Lower lobe of right lung (tissue), 2 donors: ENCODE results near the gene ALOX12. TPM values are rescaled to one million over a fixed set of nuclear protein-coding genes. Genes with fewer than 3 reads are reported as not detected.
A peak's percentile ranks its signal among the peaks of the same experiment; 100 is the strongest.

Source experiments
- ATAC-seq, 2 donors: fragments of 200-7000 bp; cut with Tn5 transposase; one replicate each; pipeline ENCODE4 v1.9.1; 2020 to 2022; ENCODE audit warnings: mild to moderate bottlenecking in 2 of 2, moderate library complexity in 2 of 2
- DNase-seq: peaks from one replicate; pipeline ENCODE4 v3.0.0-alpha.2; 2020
- H3K27ac ChIP-seq: fragments of 200-600 bp; one replicate; pipeline ENCODE4 v1.8.0; 2022
- H3K27me3 ChIP-seq: fragments of 200-600 bp; one replicate; pipeline ENCODE4 v1.8.0; 2022; ENCODE audit warnings: low read depth
- H3K36me3 ChIP-seq: fragments of 200-600 bp; one replicate; pipeline ENCODE4 v1.8.0; 2022; ENCODE audit warnings: mild to moderate bottlenecking
- H3K4me1 ChIP-seq: fragments of 200-600 bp; one replicate; pipeline ENCODE4 v1.8.0; 2022
- H3K4me3 ChIP-seq: fragments of 200-600 bp; one replicate; pipeline ENCODE4 v1.8.0; 2022; ENCODE audit warnings: mild to moderate bottlenecking
- H3K9me3 ChIP-seq: fragments of 200-600 bp; one replicate; pipeline ENCODE4 v1.8.0; 2022
- CTCF ChIP-seq: fragments of 200-600 bp; IDR thresholded peaks from one replicate; pipeline ENCODE4 v1.8.0; 2022; ENCODE audit warnings: antibody characterized with exemption, mild to moderate bottlenecking
- intact Hi-C: fragments of 100-400 bp; cut with DNase I; formaldehyde crosslinking; loops from one replicate; pipeline ENCODE4 v1.11.0; 2022
- total RNA-seq: library from RNA; stranded (reverse); fragmentation: NEBNext Ultra II Directional; extraction: Animal tissue kit (Norgen Biotek cat#: 25700); gene quantifications from one replicate; pipeline ENCODE4 v1.2.1, GENCODE V29; 2021
- donor health status: DM: no; HTN: yes; CAD: no; lungs with severe emphysema.

ALOX12 gene
- total RNA-seq, 1 donor from 2014 or later: 0.86 TPM

- intact Hi-C loops: no loop called here
- Histone ChIP-seq H3K36me3 (peaks cover 15% of the 10 kb centered on the region), H3K27ac (peak overlapping the region; percentile 85), H3K9me3 (no peaks in the 10 kb centered on the region), H3K27me3 (no peaks in the 10 kb centered on the region), H3K4me1 (peaks cover 71% of the 10 kb centered on the region), H3K4me3 (peak overlapping the region; percentile 55)
- ATAC-seq: no peak
- TF ChIP-seq CTCF: no peak
- DNase-seq: no peak
These were observed 22.0 kb downstream of the ALOX12 start for GRCh38 chr17:7017827-7018200.

- peak overlapping the region; percentile 55 for H3K4me3 ChIP-seq
- H3K36me3 ChIP-seq: peaks cover 15% of the 10 kb centered on the region
- H3K27ac ChIP-seq: peak overlapping the region; percentile 85
- intact Hi-C loops: no loop called here
- H3K9me3 ChIP-seq: no peaks in the 10 kb centered on the region
- peaks cover 74% of the 10 kb centered on the region for H3K4me1 ChIP-seq
- ATAC-seq: no peak
- no peak for TF ChIP-seq CTCF
- no peak for DNase-seq
- no peaks in the 10 kb centered on the region for H3K27me3 ChIP-seq
These were observed 22.6 kb downstream of the ALOX12 start for GRCh38 chr17:7018331-7018964.

GRCh38 chr17:7019367-7019766, 23.5 kb downstream of the ALOX12 start:
- no peak for TF ChIP-seq CTCF
- H3K4me3 ChIP-seq: peak overlapping the region; percentile 55
- no peaks in the 10 kb centered on the region for H3K9me3 ChIP-seq
- no peak for DNase-seq
- intact Hi-C loops: no loop called here
- peaks cover 15% of the 10 kb centered on the region for H3K36me3 ChIP-seq
- peaks cover 69% of the 10 kb centered on the region for H3K4me1 ChIP-seq
- peak overlapping the region; percentile 85 for H3K27ac ChIP-seq
- no peaks in the 10 kb centered on the region for H3K27me3 ChIP-seq
- ATAC-seq: no peak

- TF ChIP-seq CTCF: no peak
- ATAC-seq (no peak), DNase-seq (peak; percentile 66)
- intact Hi-C loops: no loop called here
- H3K4me3 ChIP-seq: peak overlapping the region; percentile 55
- peaks cover 15% of the 10 kb centered on the region for H3K36me3 ChIP-seq
- H3K27me3 ChIP-seq: no peaks in the 10 kb centered on the region
- H3K27ac ChIP-seq: peak overlapping the region; percentile 85
- H3K9me3 ChIP-seq: no peaks in the 10 kb centered on the region
- H3K4me1 ChIP-seq: peaks cover 71% of the 10 kb centered on the region
These were observed 24.1 kb downstream of the ALOX12 start for GRCh38 chr17:7019839-7020519.

- intact Hi-C loops: no loop called here
- Histone ChIP-seq H3K27ac (peak overlapping the region; percentile 93), H3K9me3 (no peaks in the 10 kb centered on the region), H3K27me3 (no peaks in the 10 kb centered on the region), H3K4me1 (peaks cover 70% of the 10 kb centered on the region), H3K4me3 (peak overlapping the region; percentile 59), H3K36me3 (peaks cover 15% of the 10 kb centered on the region)
- no peak for DNase-seq
- no peak for ATAC-seq
- no peak for TF ChIP-seq CTCF
These were observed 25.2 kb downstream of the ALOX12 start for GRCh38 chr17:7020894-7021664.
